ENCODE results near the gene LRFN3.
"Not testable (repeated sequence)": the region's sequence is repeated elsewhere in the genome, so short reads cannot be mapped to it uniquely, and the experiment has no call there.

LRFN3 gene

GRCh38 chr19:35940078-35940775 lies 4.1 kb downstream of the LRFN3 start:
- no peak for DNase-seq

- no peak for DNase-seq
Measured at GRCh38 chr19:35940839-35941238, 4.7 kb downstream of the LRFN3 start.

DNA sequence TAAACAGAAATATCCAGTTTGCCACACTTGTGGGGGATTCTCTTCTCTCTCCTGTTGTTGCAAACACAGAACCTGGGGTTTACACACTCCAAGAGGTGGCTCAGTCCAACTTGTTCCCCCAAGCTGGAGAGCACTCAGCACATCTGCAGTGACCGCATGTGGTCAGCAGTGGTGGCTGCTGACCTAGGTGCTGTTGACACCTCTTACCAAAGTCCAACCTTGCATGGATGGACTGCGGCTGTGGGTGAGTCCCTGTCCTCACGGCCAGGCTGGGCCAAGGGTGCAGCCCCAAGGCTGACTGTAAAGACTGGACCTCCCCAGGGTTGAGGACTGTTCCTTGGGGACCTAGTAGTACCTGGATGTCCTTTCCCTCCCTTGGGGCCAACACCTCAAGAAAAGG lies 6.1 kb downstream of the LRFN3 start:
- DNase-seq, result no peak

DNA sequence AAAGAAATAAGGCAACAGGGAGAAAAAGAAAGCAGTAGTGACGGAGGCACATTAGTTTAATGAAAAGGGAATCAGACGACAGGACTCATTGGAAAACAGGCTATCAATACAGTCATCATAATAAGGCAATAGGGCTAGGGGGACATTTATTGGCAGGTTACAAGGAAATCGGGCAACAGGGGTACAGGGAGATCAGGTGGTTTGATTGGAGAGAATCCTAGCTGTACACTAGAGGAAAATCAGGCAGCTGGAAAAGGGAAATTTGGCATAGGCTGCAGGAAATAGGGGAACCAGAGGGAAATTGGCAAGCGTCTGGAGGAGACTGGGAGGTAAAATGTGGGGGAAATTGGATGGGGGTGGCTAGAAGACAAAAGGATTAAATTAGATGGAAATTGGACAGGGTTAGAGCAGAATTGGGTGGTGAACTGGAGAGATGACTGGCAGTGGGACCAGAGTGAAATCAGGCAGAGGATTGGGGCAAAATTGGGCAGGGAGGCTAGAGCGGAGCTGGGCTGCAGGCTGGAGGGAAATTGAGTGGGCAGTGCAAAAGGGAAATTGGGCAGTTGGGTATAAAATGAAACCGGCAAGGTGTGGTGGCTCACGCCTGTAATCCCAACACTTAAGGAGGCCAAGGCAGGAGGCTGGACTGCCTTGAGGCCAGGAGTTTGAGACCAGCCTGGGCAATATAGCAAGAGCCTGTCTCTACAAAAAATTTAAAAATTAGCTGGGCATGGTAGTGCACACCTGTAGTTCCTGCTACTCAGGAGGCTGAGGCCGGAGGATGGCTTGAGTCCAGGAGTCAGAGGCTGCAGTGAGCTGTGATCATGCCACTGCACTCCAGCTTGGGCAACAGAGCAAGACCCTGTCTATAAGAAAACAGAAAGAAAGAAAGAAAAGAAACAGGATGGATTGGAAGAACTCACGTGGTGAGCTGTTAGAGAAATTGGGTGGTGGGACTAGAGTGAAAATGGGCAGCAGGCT lies 7.4 kb downstream of the LRFN3 start:
- DNase-seq, result no peak

- no peak for DNase-seq
Measured at GRCh38 chr19:35944556-35944955, 8.4 kb downstream of the LRFN3 start.

DNA sequence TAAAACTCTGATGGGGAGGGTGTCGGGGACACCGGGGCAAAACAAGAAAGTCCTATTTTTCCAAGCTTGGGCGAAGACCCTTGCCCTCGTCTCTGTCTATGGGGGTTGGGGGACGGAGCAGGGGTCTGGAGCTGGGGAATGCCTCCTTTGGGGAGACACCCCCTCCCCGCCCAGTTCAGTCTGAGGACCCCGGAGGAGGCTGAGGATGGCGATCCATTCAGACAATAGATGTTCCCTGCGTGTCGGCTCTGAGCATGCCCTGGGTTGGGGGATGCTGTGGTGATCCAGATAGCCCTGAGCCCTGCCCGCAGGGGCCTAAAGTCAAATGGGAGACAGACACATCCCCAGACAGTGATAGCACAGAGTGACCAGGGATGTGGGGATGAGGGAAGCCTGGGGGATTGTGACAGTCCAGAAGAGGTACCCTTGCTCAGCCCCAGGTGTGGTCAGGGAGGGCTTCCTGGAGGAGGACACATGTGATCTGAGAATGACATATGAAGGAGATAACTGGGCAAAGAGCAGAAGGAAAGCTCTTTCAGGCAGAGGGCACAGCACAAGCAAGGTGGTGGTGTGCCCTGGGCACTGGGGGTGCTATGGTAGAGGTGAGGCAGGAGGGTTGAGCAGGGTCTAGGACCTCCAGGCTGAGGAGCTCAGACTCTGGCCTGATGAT lies 9.1 kb downstream of the LRFN3 start:
- no peak for DNase-seq

DNA sequence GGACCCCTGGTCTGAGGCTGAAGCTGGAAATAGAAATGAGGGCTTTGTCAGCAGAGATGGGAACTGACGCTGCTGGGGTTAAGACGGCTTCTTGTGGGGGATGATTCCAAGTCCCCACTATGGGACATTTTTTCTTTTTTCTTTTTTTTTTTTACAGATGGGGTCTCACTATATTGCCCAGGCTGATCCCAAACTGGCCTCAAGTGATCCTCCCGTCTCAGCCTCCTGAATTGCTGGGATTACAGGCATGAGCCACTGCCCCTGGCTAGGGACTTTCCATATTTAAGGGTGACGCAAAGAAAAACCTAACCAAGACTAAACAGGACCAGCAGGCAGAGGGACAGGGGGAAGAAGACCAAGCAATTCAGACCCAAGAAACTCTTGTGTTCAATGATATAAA lies 10.0 kb downstream of the LRFN3 start:
- no peak for DNase-seq

DNA sequence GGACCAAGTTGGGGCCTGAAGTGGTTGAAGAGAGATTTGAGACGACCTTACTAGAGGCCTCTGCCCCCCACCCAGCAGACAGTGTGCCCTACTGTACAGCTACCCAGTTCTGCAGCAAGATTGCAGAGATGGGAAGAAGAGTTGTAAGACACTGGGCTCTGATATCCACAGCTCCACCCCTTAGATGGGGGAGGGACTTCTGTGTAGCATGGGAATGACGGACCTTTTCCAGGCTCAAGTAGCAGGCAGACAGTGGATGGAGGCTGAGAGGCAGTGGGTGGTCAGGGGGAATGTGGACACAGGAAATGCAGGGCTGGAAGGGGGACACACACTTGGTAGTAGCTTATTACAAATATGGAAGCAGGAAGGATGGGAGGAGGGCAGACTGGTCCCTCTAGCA lies 13.0 kb downstream of the LRFN3 start:
- no peak for DNase-seq

DNA sequence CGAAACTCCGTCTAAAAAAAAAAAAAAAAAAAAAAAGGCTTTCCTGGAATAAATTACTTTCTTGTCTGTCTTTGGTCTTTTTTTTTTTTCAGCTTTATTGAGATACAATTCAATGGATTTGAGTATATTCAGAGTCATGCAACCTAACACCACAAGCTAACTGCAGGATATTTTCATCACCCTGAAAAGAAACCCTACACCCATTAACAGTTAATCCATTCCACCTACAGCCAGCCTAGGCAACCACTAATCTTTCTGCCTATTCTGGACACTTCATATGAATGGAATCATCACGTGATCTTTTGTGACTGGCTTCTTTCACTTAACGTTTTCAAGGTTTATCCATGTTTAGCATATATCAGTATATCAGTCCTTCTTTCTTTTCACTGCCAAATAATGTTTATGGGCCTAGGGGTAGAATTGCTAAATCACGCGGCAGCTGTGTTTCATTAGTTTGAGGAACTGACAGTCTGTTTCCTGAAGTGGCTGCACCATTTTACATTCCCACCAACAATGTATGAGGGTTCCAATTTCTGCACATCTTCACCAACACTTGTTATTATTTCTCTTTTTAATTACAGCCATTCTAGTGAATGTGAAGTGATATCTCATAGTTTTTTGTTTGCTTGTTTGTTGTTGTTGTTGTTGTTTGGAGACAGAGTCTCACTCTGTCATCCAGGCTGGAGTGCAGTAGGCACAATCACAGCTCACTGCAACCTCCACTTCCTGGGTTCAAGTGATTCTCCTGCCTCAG lies 19.9 kb downstream of the LRFN3 start:
- DNase-seq, result no peak

DNA sequence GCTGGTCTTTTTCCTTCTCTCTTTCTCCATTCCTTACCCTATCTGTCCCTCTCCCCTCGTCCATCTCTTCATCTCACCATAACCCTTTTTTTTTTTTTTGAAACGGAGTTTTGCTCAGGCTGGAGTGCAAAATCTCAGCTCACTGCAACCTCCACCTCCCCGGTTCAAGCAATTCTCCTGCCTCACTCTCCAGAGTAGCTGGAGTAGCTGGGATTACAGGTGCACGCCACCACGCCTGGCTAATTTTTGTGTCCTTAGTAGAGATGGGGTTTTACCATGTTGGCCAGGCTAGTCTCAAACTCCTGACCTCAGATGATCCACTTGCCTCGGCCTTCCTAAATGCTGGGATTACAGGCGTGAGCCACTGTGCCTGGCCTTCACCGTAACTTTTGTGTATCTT lies 21.2 kb downstream of the LRFN3 start:
- DNase-seq, result not testable (repeated sequence)

- DNase-seq, result no peak
Measured at GRCh38 chr19:35958660-35959039, 22.5 kb downstream of the LRFN3 start.

- DNase-seq, result no peak
Measured at GRCh38 chr19:35959040-35959967, 23.1 kb downstream of the LRFN3 start.

DNA sequence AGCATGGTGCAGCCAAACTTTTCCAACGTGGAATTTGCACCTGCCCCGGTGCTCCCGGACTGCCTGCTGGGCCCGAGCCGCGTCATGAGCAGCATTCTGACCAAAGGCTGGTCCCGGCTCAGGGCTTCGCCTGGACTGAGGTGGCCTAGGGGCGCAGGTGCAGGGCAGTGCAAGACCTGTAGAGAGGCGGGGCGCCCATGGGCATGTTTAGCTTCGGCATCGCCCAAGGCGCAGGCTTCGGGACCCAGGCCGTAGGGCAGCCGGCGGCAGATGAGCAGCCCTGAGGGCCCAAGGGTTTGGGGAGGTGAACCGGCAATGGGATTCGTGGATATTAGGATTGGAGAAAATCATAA lies 23.8 kb downstream of the LRFN3 start:
- no peak for DNase-seq

GRCh38 chr19:35960432-35960972 lies 24.3 kb downstream of the LRFN3 start:
- DNase-seq, result no peak

GRCh38 chr19:35963514-35963913 lies 27.3 kb downstream of the LRFN3 start:
- peak; percentile 53 for DNase-seq

DNA sequence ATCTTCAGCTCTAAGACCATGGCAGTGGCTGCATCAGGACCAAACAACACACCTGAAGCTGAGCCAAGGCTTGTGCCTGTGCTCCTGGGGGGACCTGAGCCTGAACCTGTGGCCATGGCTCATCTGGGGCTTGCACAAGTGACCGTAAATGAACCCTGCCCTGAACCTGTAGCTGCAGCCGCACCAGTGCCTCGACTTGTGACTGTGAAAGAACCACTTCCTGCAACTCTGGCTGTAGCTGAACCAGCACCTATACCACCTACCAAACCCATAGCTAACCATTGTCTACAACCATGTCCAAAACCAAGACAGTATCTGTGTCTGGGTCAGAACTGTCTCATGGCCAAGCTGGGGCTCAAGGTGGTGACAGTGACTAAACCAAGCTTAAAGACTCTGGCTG lies 30.6 kb downstream of the LRFN3 start:
- DNase-seq, result no peak

DNA sequence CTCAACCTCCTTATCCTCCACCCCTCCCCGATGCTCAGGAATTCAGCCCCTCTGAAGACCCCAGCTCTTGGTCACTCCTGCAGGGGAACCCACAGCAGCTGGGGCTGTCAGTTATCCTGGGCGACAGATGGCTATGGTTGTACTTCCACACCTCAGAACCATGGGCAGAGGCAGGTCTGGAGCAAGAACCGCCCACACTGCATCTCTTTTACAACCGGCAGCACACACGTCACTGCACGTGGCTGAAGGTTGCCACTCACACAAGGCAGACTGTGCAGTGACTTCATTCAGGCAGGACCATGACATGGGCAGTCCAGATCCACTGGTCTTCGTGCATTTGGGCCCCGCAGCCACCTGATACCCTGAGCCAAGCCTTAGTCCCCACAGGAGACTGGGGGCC lies 37.3 kb downstream of the LRFN3 start:
- no peak for DNase-seq

DNA sequence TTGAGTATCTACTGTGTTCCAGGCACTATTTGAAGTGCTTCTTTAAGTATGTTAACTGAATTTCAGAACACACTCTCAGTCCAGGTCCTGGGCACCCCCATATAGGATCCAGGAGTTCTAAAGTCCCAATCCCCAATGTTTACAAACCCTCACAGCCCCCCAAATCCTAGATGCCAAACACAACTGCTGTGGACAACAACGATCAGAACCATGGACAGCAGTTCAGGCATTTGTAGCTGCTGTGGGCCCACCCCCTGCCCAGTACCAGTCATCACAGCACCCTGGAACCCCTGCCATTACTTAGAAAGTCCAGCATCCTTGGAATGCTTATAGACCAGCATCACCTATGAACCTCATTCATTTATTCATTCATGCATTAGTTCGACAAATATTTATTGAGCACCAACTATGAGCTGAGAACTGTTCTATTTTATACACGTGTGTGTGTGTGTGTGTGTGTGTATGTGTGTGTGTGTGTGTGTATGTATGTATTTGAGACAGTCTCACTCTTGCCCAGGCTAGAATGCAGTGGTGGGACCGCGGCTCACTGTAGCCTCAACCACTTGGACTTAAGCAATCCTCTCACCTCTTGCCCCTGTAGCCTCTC lies 39.5 kb downstream of the LRFN3 start:
- no peak for DNase-seq

- DNase-seq, result no peak
Measured at GRCh38 chr19:35977446-35978222, 41.5 kb downstream of the LRFN3 start.

- DNase-seq, result no peak
Measured at GRCh38 chr19:35978271-35978670, 42.1 kb downstream of the LRFN3 start.

All from fibroblast of skin of right biceps (primary cell).